CD4-positive, alpha-beta T cell (primary cell): ENCODE measurements around the gene GABARAP. TPM values are rescaled to one million over a fixed set of nuclear protein-coding genes. Genes with fewer than 3 reads are reported as not detected.

ENCODE experiments used
- ATAC-seq: fragments of 200-7000 bp; cut with Tn5 transposase; one replicate; pipeline ENCODE4 v1.10.0; 2022; ENCODE audit warnings: mild to moderate bottlenecking; ENCODE audit not compliant: poor library complexity
- CTCF ChIA-PET: fragments of 350-600 bp; sonication (Branson Sonifier 250); formaldehyde crosslinking; loops from one replicate; lab custom pipeline; 2021; ENCODE audit warnings: antibody characterized with exemption, inconsistent platforms; lab: Charles Lee
- POLR2A ChIA-PET: fragments of 350-600 bp; sonication (Branson Sonifier 250); formaldehyde crosslinking; loops from one replicate; lab custom pipeline; 2021; ENCODE audit warnings: antibody characterized with exemption, inconsistent platforms; lab: Charles Lee
- DNase-seq, 14 experiments: peaks; one replicate each; pipeline ENCODE4 v3.0.0-alpha.2; 2013 to 2020; ENCODE audit warnings: mixed read lengths in 2 of 14
- H3K27ac ChIP-seq, 2 donors: one replicate each; pipeline versions ENCODE4 v1.5.1 to v1.7.0; 2013; ENCODE audit warnings: low read length in 2 of 2, low read depth in 1 of 2, mild to moderate bottlenecking in 1 of 2
- H3K27me3 ChIP-seq, 2 experiments: 1 replicate in 1 of 2; 2 replicates in 1 of 2; pipeline versions ENCODE4 v1.6.1 to v1.7.0; 2013; ENCODE audit warnings: low read length in 2 of 2, control low read depth in 1 of 2, mild to moderate bottlenecking in 1 of 2, moderate library complexity in 1 of 2; ENCODE audit not compliant: insufficient read depth in 2 of 2, control insufficient read depth in 1 of 2
- H3K36me3 ChIP-seq: one replicate; pipeline ENCODE4 v1.6.1; 2013; ENCODE audit warnings: low read length, control low read depth; ENCODE audit not compliant: insufficient read depth
- H3K4me1 ChIP-seq: one replicate; pipeline ENCODE4 v1.6.1; 2013; ENCODE audit warnings: low read length, control low read depth; ENCODE audit not compliant: insufficient read depth
- H3K4me3 ChIP-seq: one replicate; pipeline ENCODE4 v1.5.1; 2013; ENCODE audit warnings: mild to moderate bottlenecking, low read length, moderate library complexity
- H3K9me3 ChIP-seq, 2 experiments: 1 replicate in 1 of 2; 2 replicates in 1 of 2; pipeline versions ENCODE4 v1.6.1 to v1.7.0; 2013; ENCODE audit warnings: low read length in 2 of 2, mild to moderate bottlenecking in 2 of 2, control low read depth in 1 of 2, moderate library complexity in 1 of 2; ENCODE audit not compliant: control insufficient read depth in 1 of 2, insufficient read depth in 1 of 2
- H3K27ac Mint-ChIP-seq: one replicate; pipeline ENCODE4 v1.8.0; 2020; ENCODE audit warnings: mixed read lengths
- H3K27me3 Mint-ChIP-seq: one replicate; pipeline ENCODE4 v1.8.0; 2021; ENCODE audit warnings: mixed read lengths
- H3K36me3 Mint-ChIP-seq: one replicate; pipeline ENCODE4 v1.8.0; 2021; ENCODE audit warnings: low read depth, mixed read lengths
- H3K4me1 Mint-ChIP-seq: one replicate; pipeline ENCODE4 v1.8.0; 2021; ENCODE audit warnings: low read depth, mixed read lengths
- H3K4me3 Mint-ChIP-seq: one replicate; pipeline ENCODE4 v1.8.0; 2020; ENCODE audit warnings: mild to moderate bottlenecking, mixed read lengths
- H3K9me3 Mint-ChIP-seq: one replicate; pipeline ENCODE4 v1.8.0; 2020; ENCODE audit warnings: mixed read lengths
- intact Hi-C, 2 experiments: fragments of 100-400 bp; cut with DNase I in 1 of 2; cut with micrococcal nuclease in 1 of 2; formaldehyde crosslinking; loops; one replicate each; pipeline versions ENCODE4 v1.15.1 to v1.9.0; 2023 to 2025; cut with DNase I, micrococcal nuclease
- total RNA-seq, 174 experiments: library from RNA in 2 of 174; stranded (reverse) in 2 of 174; gene quantifications; one replicate each; pipeline ENCODE4 v1.2.3 and lab custom pipeline; 2021 to 2026
- TF ChIP-seq, protein P1 (sequence below): fragments of 200-600 bp; IDR thresholded peaks from one replicate; pipeline ENCODE4 v1.8.0; 2022; ENCODE audit warnings: antibody characterized with exemption, mild to moderate bottlenecking

The GABARAP gene
- total RNA-seq, 2 experiments from 2014 or later = 182 to 195 TPM

- peaks cover 24% of the 10 kb centered on the region for H3K4me1 Mint-ChIP-seq
- DNase-seq (no peak), ATAC-seq (no peak)
- no peak overlapping the region for H3K4me3 ChIP-seq
- peaks cover 0 to 2% of the 10 kb centered on the region in 2 experiments for H3K27me3 ChIP-seq
- peak overlapping the region; percentile 27 for H3K27ac Mint-ChIP-seq
- no peaks in the 10 kb centered on the region for H3K9me3 ChIP-seq
- H3K27me3 Mint-ChIP-seq = no peaks in the 10 kb centered on the region
- ChIA-PET CTCF (interaction anchor here (0.7 to 1.0 kb wide), 2 partner anchors 39 to 503 kb away, joined by 3 read pairs; no protein-coding TSS in a partner anchor), POLR2A (interaction anchor here (0.6 to 1.4 kb wide), 4 partner anchors 10 to 241 kb away, joined by 3 to 6 read pairs (median 4); partner anchors contain the start of genes GABARAP and PHF23)
- peaks cover 37% of the 10 kb centered on the region for H3K36me3 ChIP-seq
- H3K9me3 Mint-ChIP-seq = no peaks in the 10 kb centered on the region
- H3K27ac ChIP-seq = no peak overlapping the region
- peaks cover 25% of the 10 kb centered on the region for H3K4me1 ChIP-seq
- TF ChIP-seq, protein P1, sequence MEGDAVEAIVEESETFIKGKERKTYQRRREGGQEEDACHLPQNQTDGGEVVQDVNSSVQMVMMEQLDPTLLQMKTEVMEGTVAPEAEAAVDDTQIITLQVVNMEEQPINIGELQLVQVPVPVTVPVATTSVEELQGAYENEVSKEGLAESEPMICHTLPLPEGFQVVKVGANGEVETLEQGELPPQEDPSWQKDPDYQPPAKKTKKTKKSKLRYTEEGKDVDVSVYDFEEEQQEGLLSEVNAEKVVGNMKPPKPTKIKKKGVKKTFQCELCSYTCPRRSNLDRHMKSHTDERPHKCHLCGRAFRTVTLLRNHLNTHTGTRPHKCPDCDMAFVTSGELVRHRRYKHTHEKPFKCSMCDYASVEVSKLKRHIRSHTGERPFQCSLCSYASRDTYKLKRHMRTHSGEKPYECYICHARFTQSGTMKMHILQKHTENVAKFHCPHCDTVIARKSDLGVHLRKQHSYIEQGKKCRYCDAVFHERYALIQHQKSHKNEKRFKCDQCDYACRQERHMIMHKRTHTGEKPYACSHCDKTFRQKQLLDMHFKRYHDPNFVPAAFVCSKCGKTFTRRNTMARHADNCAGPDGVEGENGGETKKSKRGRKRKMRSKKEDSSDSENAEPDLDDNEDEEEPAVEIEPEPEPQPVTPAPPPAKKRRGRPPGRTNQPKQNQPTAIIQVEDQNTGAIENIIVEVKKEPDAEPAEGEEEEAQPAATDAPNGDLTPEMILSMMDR = no peak
- intact Hi-C loops = no loop called here
- H3K36me3 Mint-ChIP-seq = peaks cover 66% of the 10 kb centered on the region
- no peak overlapping the region for H3K4me3 Mint-ChIP-seq
These were observed 14.7 kb upstream of the GABARAP start for GRCh38 chr17:7256766-7257456.

DNA sequence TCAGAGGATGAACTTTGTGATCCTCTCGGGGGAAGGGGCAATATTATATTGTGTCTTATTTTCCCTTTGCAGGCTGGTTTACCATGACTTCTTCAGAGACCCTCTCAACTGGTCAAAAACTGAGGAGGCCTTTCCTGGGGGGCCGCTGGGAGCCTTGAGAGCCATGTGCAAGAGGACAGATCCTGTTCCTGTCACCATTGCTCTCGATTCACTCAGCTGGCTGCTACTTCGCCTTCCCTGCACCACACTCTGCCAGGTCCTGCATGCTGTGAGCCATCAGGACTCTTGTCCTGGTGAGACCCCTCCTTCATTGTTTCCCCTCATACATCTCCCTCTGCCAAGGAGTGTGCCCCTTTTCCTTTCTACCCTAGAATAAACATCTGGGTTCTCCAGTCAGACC, 12.3 kb upstream of the GABARAP start:
- H3K4me3 Mint-ChIP-seq = peak overlapping the region; percentile 58
- ATAC-seq = no peak
- peaks cover 66% of the 10 kb centered on the region for H3K36me3 Mint-ChIP-seq

DNA sequence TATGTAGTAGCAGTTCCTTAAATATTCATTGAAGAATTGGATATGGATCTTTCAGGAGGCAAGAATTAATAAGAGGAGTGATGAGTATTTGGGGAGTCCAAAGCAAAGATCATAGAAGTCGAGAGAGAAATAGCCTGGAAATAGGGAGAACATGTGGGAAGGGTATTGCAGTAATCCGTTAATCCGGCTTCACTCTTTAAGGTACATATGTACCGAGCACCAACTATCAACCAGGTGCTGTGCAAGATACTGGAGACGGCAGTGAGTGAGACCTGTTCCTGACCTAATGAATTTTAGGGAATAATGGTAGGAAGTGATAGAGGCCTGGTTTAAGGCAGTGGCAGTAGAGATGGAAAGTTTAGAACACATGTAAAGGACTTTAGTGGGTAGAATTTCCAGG, 10.8 kb upstream of the GABARAP start:
- intact Hi-C loops = loop anchor here in 1 of 2 experiments (2.0 to 5.0 kb wide), 5 partner anchors 36 to 434 kb away; partner anchors contain the start of genes ACADVL, DLG4, EIF5A and FGF11
- H3K36me3 ChIP-seq = peaks cover 30% of the 10 kb centered on the region
- Mint-ChIP-seq H3K27ac (peak overlapping the region; percentile 100), H3K9me3 (no peaks in the 10 kb centered on the region), H3K36me3 (peaks cover 55% of the 10 kb centered on the region), H3K4me3 (peak overlapping the region; percentile 91), H3K4me1 (peaks cover 45% of the 10 kb centered on the region), H3K27me3 (no peaks in the 10 kb centered on the region)
- H3K27me3 ChIP-seq = no peaks in the 10 kb centered on the region
- H3K9me3 ChIP-seq = no peaks in the 10 kb centered on the region
- peaks cover 36% of the 10 kb centered on the region for H3K4me1 ChIP-seq
- ChIA-PET CTCF (no interaction called here), POLR2A (interaction anchor here (0.6 kb wide), 1 partner anchor 1369 kb away, joined by 3 read pairs; no protein-coding TSS in a partner anchor)
- TF ChIP-seq, protein P1 = no peak
- no peak for DNase-seq
- no peak for ATAC-seq
- H3K27ac ChIP-seq = peak overlapping the region; percentile 99
- peak overlapping the region; percentile 71 for H3K4me3 ChIP-seq

More for the DNA sequence above, 12.3 kb upstream of the GABARAP start:
- no peaks in the 10 kb centered on the region for H3K9me3 ChIP-seq
- H3K4me1 ChIP-seq = peaks cover 25% of the 10 kb centered on the region
- Mint-ChIP-seq H3K4me1 (peaks cover 34% of the 10 kb centered on the region), H3K9me3 (no peaks in the 10 kb centered on the region), H3K27ac (no peak overlapping the region), H3K27me3 (no peaks in the 10 kb centered on the region)
- no peak for DNase-seq
- intact Hi-C loops = loop anchor here in 1 of 2 experiments (5.0 kb wide), 4 partner anchors 37 to 308 kb away; partner anchors contain the start of genes ACADVL, DLG4, EIF5A and FGF11
- CTCF ChIA-PET = interaction anchor here (0.6 kb wide), 1 partner anchor 35 kb away, joined by 3 read pairs; the partner anchor contains the start of genes ACADVL and DLG4
- H3K27me3 ChIP-seq = no peaks in the 10 kb centered on the region
- H3K4me3 ChIP-seq = no peak overlapping the region
- TF ChIP-seq, protein P1 = no peak
- H3K27ac ChIP-seq = no peak overlapping the region
- POLR2A ChIA-PET = no interaction called here
- H3K36me3 ChIP-seq = peaks cover 37% of the 10 kb centered on the region
